ENCODE results near the gene SLC25A42. TPM values are rescaled to one million over a fixed set of nuclear protein-coding genes. Genes with fewer than 3 reads are reported as not detected.

SLC25A42 gene
- total and polyA plus RNA-seq, 3 donors from 2014 or later: 14.0 to 14.7 (median 14.3) TPM

- Histone ChIP-seq H3K4me3 (no peak overlapping the region), H3K27ac (no peak overlapping the region), H3K9me3 (no peaks in the 10 kb centered on the region), H3K36me3 (ENCODE audit: low read depth, missing control alignments) (no peaks in the 10 kb centered on the region), H3K4me1 (peaks cover 11% of the 10 kb centered on the region), H3K27me3 (no peaks in the 10 kb centered on the region)
- no peak for DNase-seq
- WGBS, 2 donors: 79 to 93% methylated on average over 4 to 9 of the region's 9 CpGs
- intact Hi-C loops (cut with DNase I; ENCODE audit: low total_unique reads): no loop called here
- TF ChIP-seq POLR2A (IDR thresholded peaks at IDR 0.05) (no peak), CTCF (IDR thresholded peaks at IDR 0.05) (no peak)
Observed at GRCh38 chr19:19056636-19057275, 7.0 kb upstream of the SLC25A42 start.

- no peaks in the 10 kb centered on the region for H3K27me3 ChIP-seq
- no peak overlapping the region for H3K4me3 ChIP-seq
- intact Hi-C loops (cut with DNase I; ENCODE audit: low total_unique reads): no loop called here
- no peak for DNase-seq
- H3K36me3 ChIP-seq (ENCODE audit: low read depth, missing control alignments): no peaks in the 10 kb centered on the region
- H3K9me3 ChIP-seq: no peaks in the 10 kb centered on the region
- H3K4me1 ChIP-seq: peaks cover 11% of the 10 kb centered on the region
- no peak overlapping the region for H3K27ac ChIP-seq
- 86 to 87% methylated on average over 6 to 13 of the region's 13 CpGs for WGBS, 2 donors
- TF ChIP-seq POLR2A (IDR thresholded peaks at IDR 0.05): no peak
- no peak for TF ChIP-seq CTCF (IDR thresholded peaks at IDR 0.05)
Observed at GRCh38 chr19:19057317-19057716, 6.5 kb upstream of the SLC25A42 start.

GRCh38 chr19:19057720-19058119 lies 6.1 kb upstream of the SLC25A42 start:
- Histone ChIP-seq H3K27me3 (no peaks in the 10 kb centered on the region), H3K36me3 (ENCODE audit: low read depth, missing control alignments) (no peaks in the 10 kb centered on the region), H3K4me1 (peaks cover 12% of the 10 kb centered on the region), H3K9me3 (no peaks in the 10 kb centered on the region), H3K4me3 (no peak overlapping the region), H3K27ac (no peak overlapping the region)
- DNase-seq: no peak
- intact Hi-C loops (cut with DNase I; ENCODE audit: low total_unique reads): no loop called here
- TF ChIP-seq POLR2A (IDR thresholded peaks at IDR 0.05): no peak
- 90 to 93% methylated on average over 5 to 7 of the region's 7 CpGs for WGBS, 2 donors

- Histone ChIP-seq H3K4me3 (no peak overlapping the region), H3K4me1 (peaks cover 16% of the 10 kb centered on the region), H3K27me3 (no peaks in the 10 kb centered on the region), H3K27ac (peak overlapping the region in 1 of 2 donors; percentile 19), H3K36me3 (ENCODE audit: low read depth, missing control alignments) (no peaks in the 10 kb centered on the region), H3K9me3 (no peaks in the 10 kb centered on the region)
- intact Hi-C loops (cut with DNase I; ENCODE audit: low total_unique reads): no loop called here
- TF ChIP-seq CTCF (IDR thresholded peaks at IDR 0.05): no peak
- no peak for TF ChIP-seq POLR2A (IDR thresholded peaks at IDR 0.05)
- WGBS, 2 donors: 57 to 60% methylated on average over 10 to 17 of the region's 17 CpGs
- peak; percentile 58 for DNase-seq
Observed at GRCh38 chr19:19059018-19059836, 4.6 kb upstream of the SLC25A42 start.

GRCh38 chr19:19059837-19060611 lies 3.8 kb upstream of the SLC25A42 start:
- H3K4me3 ChIP-seq: no peak overlapping the region
- peaks cover 24% of the 10 kb centered on the region for H3K4me1 ChIP-seq
- DNase-seq: no peak
- H3K27ac ChIP-seq: peak overlapping the region in 1 of 2 donors; percentile 19
- TF ChIP-seq POLR2A (IDR thresholded peaks at IDR 0.05): no peak
- TF ChIP-seq CTCF (IDR thresholded peaks at IDR 0.05): no peak
- intact Hi-C loops (cut with DNase I; ENCODE audit: low total_unique reads): loop anchor here (10.0 kb wide), 1 partner anchor 85 kb away; no protein-coding TSS in a partner anchor
- no peaks in the 10 kb centered on the region for H3K27me3 ChIP-seq
- H3K9me3 ChIP-seq: no peaks in the 10 kb centered on the region
- WGBS, 2 donors: 80% methylated on average over 12 of the region's 12 CpGs
- H3K36me3 ChIP-seq (ENCODE audit: low read depth, missing control alignments): no peaks in the 10 kb centered on the region
